Cortex of kidney (tissue), 1 donor: ENCODE results near the gene NFE2L1.
"Not testable (repeated sequence)": the region's sequence is repeated elsewhere in the genome, so short reads cannot be mapped to it uniquely, and the experiment has no call there.

Experiments
- DNase-seq: peaks from one replicate; lab custom pipeline; 2025; lab: John Stamatoyannopoulos, UW

Gene NFE2L1

GRCh38 chr17:48047741-48048383 lies at the start of gene NFE2L1:
NFE2L1 (plus strand) TSS chr17:48048359; CDS start chr17:48051119, 2,760 bp downstream.
- no peak for DNase-seq

- no peak for DNase-seq
Observed at GRCh38 chr17:47999582-47999981, 48.6 kb upstream of the NFE2L1 start.

- DNase-seq: no peak
Observed at GRCh38 chr17:48001197-48001596, 47.0 kb upstream of the NFE2L1 start.

- not testable (repeated sequence) for DNase-seq
Observed at GRCh38 chr17:48001657-48002056, 46.5 kb upstream of the NFE2L1 start.

- no peak for DNase-seq
Observed at GRCh38 chr17:48002266-48002915, 45.8 kb upstream of the NFE2L1 start.

GRCh38 chr17:48002916-48003416 lies 45.2 kb upstream of the NFE2L1 start:
- DNase-seq: no peak

GRCh38 chr17:48003417-48004151 lies 44.6 kb upstream of the NFE2L1 start:
- no peak for DNase-seq

- no peak for DNase-seq
Observed at GRCh38 chr17:48004983-48005382, 43.2 kb upstream of the NFE2L1 start.

GRCh38 chr17:48006936-48007709 lies 41.0 kb upstream of the NFE2L1 start:
- DNase-seq: no peak

- no peak for DNase-seq
Observed at GRCh38 chr17:48010193-48010592, 38.0 kb upstream of the NFE2L1 start.

GRCh38 chr17:48011405-48012150 lies 36.6 kb upstream of the NFE2L1 start:
- DNase-seq: no peak

GRCh38 chr17:48012151-48012520 lies 36.0 kb upstream of the NFE2L1 start:
- DNase-seq: no peak

GRCh38 chr17:48012654-48013053 lies 35.5 kb upstream of the NFE2L1 start:
- DNase-seq: no peak

GRCh38 chr17:48013876-48014594 lies 34.1 kb upstream of the NFE2L1 start:
- no peak for DNase-seq

- DNase-seq: no peak
Observed at GRCh38 chr17:48014595-48015111, 33.5 kb upstream of the NFE2L1 start.

- DNase-seq: no peak
Observed at GRCh38 chr17:48016112-48016511, 32.0 kb upstream of the NFE2L1 start.

GRCh38 chr17:48017817-48018158 lies 30.4 kb upstream of the NFE2L1 start:
- DNase-seq: not testable (repeated sequence)

- DNase-seq: no peak
Observed at GRCh38 chr17:48021934-48022333, 26.2 kb upstream of the NFE2L1 start.

GRCh38 chr17:48022901-48023300 lies 25.3 kb upstream of the NFE2L1 start:
- no peak for DNase-seq

- no peak for DNase-seq
Observed at GRCh38 chr17:48023400-48024148, 24.6 kb upstream of the NFE2L1 start.
